A549 (cell line): Measurements from ENCODE around the gene ISOC1. TPM values are rescaled to one million over a fixed set of nuclear protein-coding genes. Genes with fewer than 3 reads are reported as not detected.

Source experiments
- ATAC-seq, 2 experiments: fragments of 200-7000 bp in 1 of 2; fragments of >200 bp in 1 of 2; cut with Nextera tagmentation in 1 of 2; cut with Tn5 transposase in 1 of 2; 3 replicates each; pipeline versions ENCODE4 v1.8.0 to v1.9.1; 2018 to 2020; ENCODE audit warnings: mild to moderate bottlenecking in 1 of 2, moderate library complexity in 1 of 2
- CTCF ChIA-PET: fragments of 300-600 bp; sonication (Branson Sonifier 250); formaldehyde crosslinking; extraction: SDS; loops from one replicate; lab custom pipeline; 2021; ENCODE audit warnings: antibody characterized with exemption, inconsistent platforms; lab: Yijun Ruan, JAX
- POLR2A ChIA-PET: fragments of 350-600 bp; formaldehyde crosslinking; extraction: SDS; loops from one replicate; lab custom pipeline; 2021; ENCODE audit warnings: antibody characterized with exemption, inconsistent platforms; lab: Yijun Ruan, JAX
- DNase-seq, 2 experiments: peaks; one replicate each; pipeline versions ENCODE4 v3.0.0 to v3.0.0-alpha.2; 2011 to 2016; ENCODE audit warnings: low read depth in 1 of 2, low spot score in 1 of 2
- FAIRE-seq: peaks from 2 replicates; lab custom pipeline; 2011; peaks lifted over from hg19 to GRCh38; lab: Jason Lieb, UNC
- H3K27ac ChIP-seq, 2 experiments: fragments of >200 bp; sonication (Bioruptor Twin); formaldehyde crosslinking; 3 replicates each; pipeline ENCODE4 v1.5.1; 2016 to 2017
- H3K4me1 ChIP-seq: fragments of >200 bp; sonication (Bioruptor Twin); formaldehyde crosslinking; 3 replicates; pipeline ENCODE4 v1.6.1; 2016
- H3K4me2 ChIP-seq: fragments of >200 bp; sonication (Bioruptor Twin); formaldehyde crosslinking; 3 replicates; pipeline ENCODE4 v1.6.1; 2016
- H3K4me3 ChIP-seq: fragments of >200 bp; sonication (Bioruptor Twin); formaldehyde crosslinking; 3 replicates; pipeline ENCODE4 v1.5.1; 2016
- H3K9me3 ChIP-seq: fragments of >200 bp; sonication (Bioruptor Twin); formaldehyde crosslinking; 3 replicates; pipeline ENCODE4 v1.6.1; 2016
- ATOH8 ChIP-seq: fragments of 250-450 bp; sonication (Bioruptor Pico); IDR thresholded peaks from 2 replicates; pipeline ENCODE4 v1.5.0; 2020; ENCODE audit warnings: low read depth, mild to moderate bottlenecking, moderate library complexity
- BHLHE40 ChIP-seq: IDR thresholded peaks from 2 replicates; pipeline ENCODE4 v1.6.1; 2012; ENCODE audit warnings: low read depth, low read length, inconsistent platforms
- CBX2 ChIP-seq: fragments of 200-600 bp; sonication (generic); IDR thresholded peaks from 2 replicates; pipeline ENCODE4 v1.6.1; 2016; ENCODE audit warnings: low read depth, mild to moderate bottlenecking, borderline replicate concordance
- CBX8 ChIP-seq: fragments of 200-600 bp; sonication (generic); IDR thresholded peaks from 2 replicates; pipeline ENCODE4 v1.6.1; 2016
- CEBPB ChIP-seq, 2 experiments: fragments of >200 bp in 1 of 2; sonication (Bioruptor Twin) in 1 of 2; formaldehyde crosslinking in 1 of 2; IDR thresholded peaks; 2 replicates each; pipeline ENCODE4 v1.6.1; 2012 to 2016
- E2F6 ChIP-seq: IDR thresholded peaks from 2 replicates; pipeline ENCODE4 v1.6.1; 2012; ENCODE audit warnings: low read depth, borderline replicate concordance
- EHF ChIP-seq: fragments of 250-450 bp; sonication (Bioruptor Pico); IDR thresholded peaks from 2 replicates; pipeline ENCODE4 v1.5.0; 2020; ENCODE audit warnings: mild to moderate bottlenecking
- ESRRA ChIP-seq: fragments of 150-350 bp; IDR thresholded peaks from 2 replicates; pipeline ENCODE4 v1.6.1; 2014; ENCODE audit warnings: mild to moderate bottlenecking, low read length, borderline replicate concordance
- HEYL ChIP-seq: fragments of 250-450 bp; sonication (Bioruptor Pico); IDR thresholded peaks from 2 replicates; pipeline ENCODE4 v1.8.0; 2021; ENCODE audit warnings: mild to moderate bottlenecking, moderate library complexity
- HOXA7 ChIP-seq: fragments of 250-450 bp; sonication (Bioruptor Pico); IDR thresholded peaks from 2 replicates; pipeline ENCODE4 v1.5.0; 2020; ENCODE audit warnings: mild to moderate bottlenecking, moderate library complexity
- HOXB13 ChIP-seq: fragments of 250-450 bp; sonication (Bioruptor Pico); IDR thresholded peaks from 2 replicates; pipeline ENCODE4 v1.5.0; 2020; ENCODE audit warnings: low read depth, mild to moderate bottlenecking, moderate library complexity
- KDM5A ChIP-seq: fragments of 200-600 bp; sonication (generic); IDR thresholded peaks from 2 replicates; pipeline ENCODE4 v1.6.1; 2016; ENCODE audit warnings: antibody characterized with exemption, mild to moderate bottlenecking
- MAFK ChIP-seq: fragments of 450-650 bp; IDR thresholded peaks from 2 replicates; pipeline ENCODE4 v1.6.1; 2014; ENCODE audit not compliant: partially characterized antibody
- MAZ ChIP-seq: fragments of 150-350 bp; IDR thresholded peaks from 2 replicates; pipeline ENCODE4 v1.6.1; 2014; ENCODE audit warnings: antibody characterized with exemption, low read depth, low read length, borderline replicate concordance
- MYC ChIP-seq: IDR thresholded peaks from 2 replicates; pipeline ENCODE4 v1.6.1; 2012; ENCODE audit warnings: mild to moderate bottlenecking, inconsistent platforms, low read length, improper control_type of control experiment, borderline replicate concordance
- NFE2L2 ChIP-seq: fragments of 150-350 bp; conservative IDR thresholded peaks from 2 replicates; pipeline ENCODE4 v1.6.1; 2014; ENCODE audit warnings: low read length
- NPAS2 ChIP-seq: fragments of 250-450 bp; sonication (Bioruptor Pico); IDR thresholded peaks from 2 replicates; pipeline ENCODE4 v1.8.0; 2022; ENCODE audit warnings: mild to moderate bottlenecking, moderate library complexity, borderline replicate concordance
- NR3C1 ChIP-seq: fragments of >200 bp; sonication (Bioruptor Twin); formaldehyde crosslinking; IDR thresholded peaks from 3 replicates; pipeline ENCODE4 v1.6.1; 2017
- POLR2A ChIP-seq: IDR thresholded peaks from 2 replicates; pipeline ENCODE4 v1.6.1; 2012; ENCODE audit warnings: mild to moderate bottlenecking, low read length
- RAD21 ChIP-seq, 2 experiments: fragments of >200 bp in 1 of 2; sonication (Bioruptor Twin) in 1 of 2; formaldehyde crosslinking in 1 of 2; IDR thresholded peaks in 1 of 2; conservative IDR thresholded peaks in 1 of 2; 2 replicates in 1 of 2; 3 replicates in 1 of 2; pipeline ENCODE4 v1.6.1; 2012 to 2018; ENCODE audit warnings: inconsistent platforms in 1 of 2
- RARB ChIP-seq: fragments of 250-450 bp; sonication (Bioruptor Pico); IDR thresholded peaks from 2 replicates; pipeline ENCODE4 v1.8.0; 2021; ENCODE audit warnings: mild to moderate bottlenecking, moderate library complexity
- RCOR1 ChIP-seq: fragments of 150-350 bp; IDR thresholded peaks from 2 replicates; pipeline ENCODE4 v1.6.1; 2014; ENCODE audit warnings: antibody characterized with exemption, low read length, low read depth
- RNF2 ChIP-seq: fragments of 200-600 bp; sonication (generic); IDR thresholded peaks from 2 replicates; pipeline ENCODE4 v1.6.1; 2016; ENCODE audit warnings: low read depth, mild to moderate bottlenecking, antibody characterized with exemption, moderate library complexity, borderline replicate concordance
- ZFP36 ChIP-seq: fragments of 450-650 bp; IDR thresholded peaks from 2 replicates; pipeline ENCODE4 v1.6.1; 2014; ENCODE audit warnings: borderline replicate concordance; ENCODE audit not compliant: partially characterized antibody
- ZNF302 ChIP-seq: fragments of 250-450 bp; sonication (Bioruptor Pico); IDR thresholded peaks from 2 replicates; pipeline ENCODE4 v1.9.0; 2021; ENCODE audit warnings: inconsistent platforms, mild to moderate bottlenecking, moderate library complexity
- WGBS: methylation state at CpG from one replicate; pipeline ENCODE4 v1.1.6; 2017; ENCODE audit errors: missing lambda C conversion rate; 5-methylcytosine and 5-hydroxymethylcytosine counted together
- polyA plus RNA-seq, 4 experiments: library from polyadenylated mRNA; depleted of rRNA in 3 of 4; stranded (reverse); fragments of >200 nt; fragmentation: RNase III in 1 of 4; extraction: RNeasy Plus Mini Kit Qiagen cat#74134 plus additional on column Dnase treatment in 1 of 4; gene quantifications; 2 replicates in 3 of 4; 3 replicates in 1 of 4; pipeline ENCODE4 v1.2.3, GENCODE V29; 2011 to 2017
- TF ChIP-seq, protein P1 (sequence below): IDR thresholded peaks from 2 replicates; pipeline ENCODE4 v1.6.1; 2012
- TF ChIP-seq, protein P2 (sequence below): fragments of 150-350 bp; IDR thresholded peaks from 2 replicates; pipeline ENCODE4 v1.6.1; 2014; ENCODE audit warnings: low read depth, mild to moderate bottlenecking, low read length
- TF ChIP-seq, protein P3 (sequence below): fragments of >200 bp; sonication (Bioruptor Twin); formaldehyde crosslinking; IDR thresholded peaks from 2 replicates; pipeline ENCODE4 v1.6.1; 2016
- TF ChIP-seq, protein P4 (sequence below): fragments of >200 bp; sonication (Bioruptor Twin); formaldehyde crosslinking; IDR thresholded peaks from 3 replicates; pipeline ENCODE4 v1.5.1; 2016

The ISOC1 gene
- polyA plus RNA-seq, 2 of the 4 experiments (the other 2 are of a cell fraction) = 17.3 to 31.6 TPM

DNA sequence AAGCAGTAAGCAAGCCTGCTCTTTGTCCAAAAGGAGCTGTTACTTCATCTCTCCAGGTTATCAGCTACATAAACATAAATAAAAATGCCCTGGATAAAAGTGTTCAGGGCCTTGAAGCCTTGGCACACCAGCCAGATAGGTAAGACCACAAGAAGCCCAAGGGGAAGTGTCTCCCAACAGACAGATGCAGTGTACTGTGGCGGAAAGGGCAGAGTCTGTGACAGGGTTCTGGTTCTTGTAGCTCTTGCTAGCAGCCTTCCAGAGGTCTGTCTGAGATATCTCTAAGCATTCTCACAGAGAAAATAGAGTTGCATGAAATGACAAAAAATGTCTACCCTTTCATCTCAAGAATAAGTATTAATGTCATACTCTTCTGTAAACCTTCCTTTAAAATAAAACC, 30.1 kb downstream of the ISOC1 start:
- 88% methylated on average over 1 of the region's 1 CpG for WGBS
- no peak overlapping the region for H3K4me3 ChIP-seq
- TF ChIP-seq, protein P1, sequence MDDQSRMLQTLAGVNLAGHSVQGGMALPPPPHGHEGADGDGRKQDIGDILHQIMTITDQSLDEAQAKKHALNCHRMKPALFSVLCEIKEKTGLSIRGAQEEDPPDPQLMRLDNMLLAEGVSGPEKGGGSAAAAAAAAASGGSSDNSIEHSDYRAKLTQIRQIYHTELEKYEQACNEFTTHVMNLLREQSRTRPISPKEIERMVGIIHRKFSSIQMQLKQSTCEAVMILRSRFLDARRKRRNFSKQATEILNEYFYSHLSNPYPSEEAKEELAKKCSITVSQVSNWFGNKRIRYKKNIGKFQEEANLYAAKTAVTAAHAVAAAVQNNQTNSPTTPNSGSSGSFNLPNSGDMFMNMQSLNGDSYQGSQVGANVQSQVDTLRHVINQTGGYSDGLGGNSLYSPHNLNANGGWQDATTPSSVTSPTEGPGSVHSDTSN = no peak
- TF ChIP-seq, protein P2, sequence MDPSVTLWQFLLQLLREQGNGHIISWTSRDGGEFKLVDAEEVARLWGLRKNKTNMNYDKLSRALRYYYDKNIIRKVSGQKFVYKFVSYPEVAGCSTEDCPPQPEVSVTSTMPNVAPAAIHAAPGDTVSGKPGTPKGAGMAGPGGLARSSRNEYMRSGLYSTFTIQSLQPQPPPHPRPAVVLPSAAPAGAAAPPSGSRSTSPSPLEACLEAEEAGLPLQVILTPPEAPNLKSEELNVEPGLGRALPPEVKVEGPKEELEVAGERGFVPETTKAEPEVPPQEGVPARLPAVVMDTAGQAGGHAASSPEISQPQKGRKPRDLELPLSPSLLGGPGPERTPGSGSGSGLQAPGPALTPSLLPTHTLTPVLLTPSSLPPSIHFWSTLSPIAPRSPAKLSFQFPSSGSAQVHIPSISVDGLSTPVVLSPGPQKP = no peak
- TF ChIP-seq EHF (CRISPR knock-in tag) = no peak
- no peak for TF ChIP-seq MAFK
- no peak for TF ChIP-seq HEYL (CRISPR knock-in tag)
- no peak for TF ChIP-seq MAZ
- TF ChIP-seq, protein P3, sequence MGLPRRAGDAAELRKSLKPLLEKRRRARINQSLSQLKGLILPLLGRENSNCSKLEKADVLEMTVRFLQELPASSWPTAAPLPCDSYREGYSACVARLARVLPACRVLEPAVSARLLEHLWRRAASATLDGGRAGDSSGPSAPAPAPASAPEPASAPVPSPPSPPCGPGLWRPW = no peak
- no peak for TF ChIP-seq RAD21 (conservative IDR thresholded peaks at IDR 0.05 in 1 of 2, IDR thresholded peaks at IDR 0.05 in 1 of 2)
- TF ChIP-seq MYC = no peak
- TF ChIP-seq RNF2 = no peak
- TF ChIP-seq ZFP36 = no peak
- no peak for TF ChIP-seq ESRRA
- TF ChIP-seq POLR2A = no peak
- TF ChIP-seq BHLHE40 = no peak
- no peak for TF ChIP-seq CBX8
- no peak for TF ChIP-seq HOXB13
- TF ChIP-seq ZNF302 (CRISPR knock-in tag) = no peak
- no peak for TF ChIP-seq NFE2L2
- TF ChIP-seq KDM5A = no peak
- no peak for TF ChIP-seq ATOH8 (CRISPR knock-in tag)
- no peak overlapping the region for H3K27ac ChIP-seq
- ChIA-PET POLR2A (interaction anchor here (1.6 kb wide), 1 partner anchor 30 kb away, joined by 3 read pairs; the partner anchor contains the start of gene ISOC1), CTCF (interaction anchor here (1.4 to 1.6 kb wide), 3 partner anchors 13 to 219 kb away, joined by 4 to 7 read pairs (median 6); partner anchors contain the start of gene ISOC1)
- no peak overlapping the region for H3K4me2 ChIP-seq
- H3K9me3 ChIP-seq = no peaks in the 10 kb centered on the region
- ATAC-seq (no peak), FAIRE-seq (no peak), DNase-seq (no peak)
- H3K4me1 ChIP-seq = no peaks in the 10 kb centered on the region

DNA sequence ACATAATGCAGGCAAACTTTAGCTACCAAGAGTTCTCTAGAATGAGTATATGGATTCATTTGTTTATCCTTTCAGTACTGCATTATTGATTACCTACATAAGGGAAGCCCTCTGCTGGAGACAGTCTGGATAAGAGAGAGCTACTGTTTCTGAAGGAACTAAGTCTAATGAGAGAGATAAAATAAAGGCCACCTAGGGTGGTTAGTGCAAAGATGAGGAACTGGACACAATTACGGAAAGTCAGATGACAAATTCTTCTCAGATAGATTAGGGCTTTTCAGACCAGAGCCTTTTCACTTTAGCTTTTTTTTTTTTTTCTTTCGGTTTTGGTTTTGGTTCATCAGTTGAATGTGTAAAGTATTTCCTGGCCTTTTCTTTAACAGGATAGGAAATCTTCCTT, 31.3 kb downstream of the ISOC1 start:
- DNase-seq = no peak
- ChIA-PET CTCF (interaction anchor here (0.6 to 1.8 kb wide), 4 partner anchors 27 to 1495 kb away, joined by 3 to 6 read pairs (median 5); partner anchors contain the start of gene ISOC1), POLR2A (interaction anchor here (0.7 kb wide), 1 partner anchor 94 kb away, joined by 4 read pairs; no protein-coding TSS in a partner anchor)
- Histone ChIP-seq H3K27ac (no peak overlapping the region), H3K4me1 (no peaks in the 10 kb centered on the region), H3K4me2 (no peak overlapping the region), H3K9me3 (no peaks in the 10 kb centered on the region), H3K4me3 (no peak overlapping the region)
- ATAC-seq = no peak
- WGBS = 77% methylated on average over 2 of the region's 2 CpGs
- FAIRE-seq = no peak
- TF ChIP-seq RARB (CRISPR knock-in tag) (no peak), POLR2A (no peak), HOXB13 (no peak), NPAS2 (CRISPR knock-in tag) (no peak), E2F6 (no peak), CEBPB (IDR thresholded peaks at IDR 0.05) (no peak), RAD21 (conservative IDR thresholded peaks at IDR 0.05 in 1 of 2, IDR thresholded peaks at IDR 0.05 in 1 of 2) (no peak), MAFK (no peak), NR3C1 (no peak), HOXA7 (CRISPR knock-in tag) (no peak), RCOR1 (no peak), CBX2 (no peak), EHF (CRISPR knock-in tag) (no peak), ZFP36 (no peak)
- TF ChIP-seq, protein P2 = no peak
- TF ChIP-seq, protein P1 = no peak
- TF ChIP-seq, protein P4, sequence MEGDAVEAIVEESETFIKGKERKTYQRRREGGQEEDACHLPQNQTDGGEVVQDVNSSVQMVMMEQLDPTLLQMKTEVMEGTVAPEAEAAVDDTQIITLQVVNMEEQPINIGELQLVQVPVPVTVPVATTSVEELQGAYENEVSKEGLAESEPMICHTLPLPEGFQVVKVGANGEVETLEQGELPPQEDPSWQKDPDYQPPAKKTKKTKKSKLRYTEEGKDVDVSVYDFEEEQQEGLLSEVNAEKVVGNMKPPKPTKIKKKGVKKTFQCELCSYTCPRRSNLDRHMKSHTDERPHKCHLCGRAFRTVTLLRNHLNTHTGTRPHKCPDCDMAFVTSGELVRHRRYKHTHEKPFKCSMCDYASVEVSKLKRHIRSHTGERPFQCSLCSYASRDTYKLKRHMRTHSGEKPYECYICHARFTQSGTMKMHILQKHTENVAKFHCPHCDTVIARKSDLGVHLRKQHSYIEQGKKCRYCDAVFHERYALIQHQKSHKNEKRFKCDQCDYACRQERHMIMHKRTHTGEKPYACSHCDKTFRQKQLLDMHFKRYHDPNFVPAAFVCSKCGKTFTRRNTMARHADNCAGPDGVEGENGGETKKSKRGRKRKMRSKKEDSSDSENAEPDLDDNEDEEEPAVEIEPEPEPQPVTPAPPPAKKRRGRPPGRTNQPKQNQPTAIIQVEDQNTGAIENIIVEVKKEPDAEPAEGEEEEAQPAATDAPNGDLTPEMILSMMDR = no peak
